HUDEP-2 (cell line): Measurements from ENCODE around the gene TAPT1.
"Not testable (repeated sequence)": the region's sequence is repeated elsewhere in the genome, so short reads cannot be mapped to it uniquely, and the experiment has no call there.

Source experiments
- DNase-seq, 76 experiments: peaks; one replicate each; lab custom pipeline; 2025; ENCODE audit not compliant: unreplicated experiment in 76 of 76; lab: John Stamatoyannopoulos, UW

TAPT1 gene

GRCh38 chr4:16218950-16219349, 7.3 kb downstream of the TAPT1 start:
- no peak for DNase-seq

DNA sequence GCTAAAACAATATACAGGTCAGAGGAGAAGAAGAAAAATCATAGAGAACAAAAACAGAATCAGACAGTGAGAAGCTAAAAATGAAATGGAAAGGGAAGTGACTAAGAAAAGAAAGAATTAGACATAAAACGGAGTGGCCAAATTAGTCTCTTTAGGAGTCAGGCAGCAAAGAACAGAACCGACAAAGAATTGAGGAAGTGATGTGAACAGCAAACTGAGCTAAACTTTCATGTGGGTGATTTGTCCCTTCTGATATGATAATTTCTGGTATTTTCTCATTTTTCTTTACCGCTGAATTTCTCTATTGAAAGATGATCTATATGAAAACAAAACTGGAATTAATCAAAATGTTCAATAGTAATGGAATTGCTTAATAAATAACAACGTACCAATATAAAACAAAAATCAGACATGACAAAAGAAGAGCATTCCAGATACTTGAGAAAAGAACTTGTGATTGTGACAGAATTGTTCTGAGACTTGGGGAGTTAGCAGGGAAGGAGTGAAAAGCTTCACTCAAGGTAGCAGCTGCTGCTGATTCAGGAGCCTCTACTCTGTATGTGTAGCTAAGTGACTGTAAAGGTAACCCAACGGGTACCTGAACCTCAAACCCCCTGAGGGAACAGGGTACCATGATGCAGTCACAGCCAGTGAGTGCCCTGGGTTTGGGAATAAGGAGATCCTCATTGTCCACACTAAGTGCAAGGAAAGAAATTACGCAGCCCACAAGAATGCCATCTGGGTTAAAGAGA, 8.8 kb downstream of the TAPT1 start:
- no peak for DNase-seq

GRCh38 chr4:16213121-16213520, 13.2 kb downstream of the TAPT1 start:
- DNase-seq = no peak

DNA sequence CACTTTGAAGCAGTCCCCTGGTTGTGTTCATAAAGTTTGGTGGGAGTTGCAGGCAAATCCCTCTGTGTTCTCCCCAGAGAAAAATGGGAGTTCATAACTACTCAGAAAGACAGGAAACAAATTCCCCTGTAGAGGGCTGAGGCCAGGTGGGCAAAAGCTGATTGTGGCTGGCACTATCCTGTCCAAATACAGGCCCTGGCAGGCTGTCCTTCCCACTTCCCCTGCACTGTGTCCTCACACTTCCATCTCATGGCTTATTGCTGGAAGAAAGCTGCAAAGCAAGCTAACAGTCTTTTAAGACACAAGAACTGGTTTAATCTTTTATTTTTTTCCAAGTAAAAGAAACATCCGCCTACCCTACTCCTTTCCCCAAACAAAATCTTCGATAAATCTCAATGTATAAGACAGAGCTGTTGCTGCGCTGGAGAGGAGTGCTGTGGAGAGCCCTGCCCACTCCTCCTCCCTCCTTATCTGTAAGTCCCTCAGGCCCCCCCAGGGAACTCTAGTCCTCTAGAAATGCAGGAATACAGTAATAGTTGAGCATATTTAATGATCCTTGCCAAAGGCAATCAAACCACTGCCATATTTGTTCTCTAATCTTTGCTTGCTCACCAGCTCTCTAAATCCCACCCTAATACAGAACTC, 14.0 kb downstream of the TAPT1 start:
- no peak for DNase-seq

- DNase-seq = no peak
Measured at GRCh38 chr4:16207409-16207808, 18.9 kb downstream of the TAPT1 start.

DNA sequence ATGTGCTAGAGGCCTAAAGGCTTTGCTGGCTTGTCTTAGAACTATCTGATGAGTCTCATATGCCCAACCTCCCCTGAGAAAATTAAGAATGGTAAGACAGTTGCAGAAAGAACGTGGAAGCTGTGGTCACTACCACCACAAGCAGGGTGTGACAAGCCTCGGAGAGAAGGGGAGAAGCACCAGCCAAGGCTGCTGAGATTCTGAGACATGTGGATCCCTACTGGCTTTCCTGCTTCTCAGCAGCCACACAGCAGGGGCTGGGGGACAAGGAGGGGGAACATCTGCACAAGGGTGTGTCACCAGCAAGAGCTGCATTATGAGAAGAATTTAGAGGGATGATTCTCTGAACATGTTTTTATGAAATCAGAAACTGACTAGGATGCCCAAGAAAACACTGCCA, 19.4 kb downstream of the TAPT1 start:
- no peak for DNase-seq

DNA sequence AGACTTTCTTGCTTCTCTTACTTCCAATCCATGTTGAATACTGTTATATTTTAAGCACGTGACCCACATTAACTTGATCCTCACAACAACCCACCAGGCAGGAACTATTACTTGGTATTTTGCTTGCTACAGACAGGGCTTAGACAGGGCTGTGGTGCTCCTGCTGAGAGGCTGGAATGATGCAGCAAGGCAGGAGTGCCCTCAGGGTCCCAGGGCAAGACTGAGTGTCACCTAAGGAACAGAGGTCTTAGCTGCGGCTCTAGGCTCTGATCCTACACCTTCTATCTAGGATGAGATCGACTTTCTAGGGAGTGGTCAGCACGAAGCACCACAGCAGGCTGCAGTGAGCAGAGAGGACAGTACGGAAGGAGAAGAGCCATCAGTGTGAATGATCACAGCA, 20.0 kb downstream of the TAPT1 start:
- no peak for DNase-seq

GRCh38 chr4:16205298-16206164, 20.7 kb downstream of the TAPT1 start:
- DNase-seq = peak in 10 of 76 experiments; percentile 2 to 30 (median 9)

DNA sequence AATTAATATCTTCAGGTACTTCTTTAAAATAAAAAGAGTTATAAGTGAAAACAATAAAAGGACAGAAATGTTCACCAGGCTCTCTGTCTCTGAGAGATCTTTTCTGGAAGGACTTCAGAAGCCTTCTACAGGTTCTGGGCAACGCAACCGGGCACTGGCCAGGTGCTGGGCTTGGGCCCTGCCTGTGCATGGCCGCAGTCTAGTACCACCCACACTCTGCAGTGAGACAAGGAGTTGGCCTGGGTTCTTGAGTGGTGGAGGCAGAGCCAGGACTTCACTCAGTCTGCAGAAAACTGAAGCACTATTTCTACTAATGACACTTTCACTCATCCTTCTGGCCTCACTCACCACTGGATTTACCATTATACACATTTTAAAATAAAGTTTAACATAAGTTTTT, 21.8 kb downstream of the TAPT1 start:
- DNase-seq = no peak

GRCh38 chr4:16203083-16203482, 23.2 kb downstream of the TAPT1 start:
- DNase-seq = no peak

DNA sequence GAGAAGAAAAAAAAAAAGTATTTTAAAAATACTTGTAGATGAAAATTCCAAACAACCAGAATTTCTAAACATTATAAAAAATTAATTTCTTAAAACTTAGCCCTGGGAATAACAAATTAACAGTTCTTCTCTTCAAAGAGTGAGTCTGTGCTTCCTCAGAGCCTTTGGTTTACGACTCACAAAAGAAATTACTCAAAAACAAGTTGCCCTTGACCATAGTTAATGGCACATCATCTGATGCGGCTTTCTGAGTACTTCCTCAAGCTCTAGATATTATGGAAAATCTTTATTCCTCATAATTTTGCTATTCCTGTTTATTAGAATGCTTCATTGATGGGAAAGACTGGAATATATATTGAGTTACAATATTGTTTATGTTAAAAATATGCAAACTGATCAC, 23.7 kb downstream of the TAPT1 start:
- DNase-seq = no peak

DNA sequence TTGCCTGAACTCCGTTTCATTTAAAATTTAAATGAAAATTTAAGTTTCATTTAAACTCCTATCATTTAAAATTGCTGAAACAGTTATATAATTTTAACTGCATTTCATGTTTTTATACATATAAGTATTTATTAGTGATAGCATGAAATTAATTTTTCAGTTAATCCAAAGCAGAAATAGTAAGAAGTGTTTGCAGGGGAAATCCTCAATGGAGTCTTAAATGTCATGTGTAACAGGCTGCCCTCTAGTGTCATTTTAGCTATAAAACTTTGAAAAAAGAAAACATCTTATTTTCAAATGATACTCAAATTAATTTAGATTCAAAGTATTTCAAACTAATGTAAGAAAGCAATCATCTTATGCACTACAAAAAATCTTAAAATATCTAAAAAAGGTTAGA, 27.2 kb downstream of the TAPT1 start:
- peak in 1 of 76 experiments; percentile 8 for DNase-seq

- no peak for DNase-seq
Measured at GRCh38 chr4:16197876-16198665, 28.2 kb downstream of the TAPT1 start.

DNA sequence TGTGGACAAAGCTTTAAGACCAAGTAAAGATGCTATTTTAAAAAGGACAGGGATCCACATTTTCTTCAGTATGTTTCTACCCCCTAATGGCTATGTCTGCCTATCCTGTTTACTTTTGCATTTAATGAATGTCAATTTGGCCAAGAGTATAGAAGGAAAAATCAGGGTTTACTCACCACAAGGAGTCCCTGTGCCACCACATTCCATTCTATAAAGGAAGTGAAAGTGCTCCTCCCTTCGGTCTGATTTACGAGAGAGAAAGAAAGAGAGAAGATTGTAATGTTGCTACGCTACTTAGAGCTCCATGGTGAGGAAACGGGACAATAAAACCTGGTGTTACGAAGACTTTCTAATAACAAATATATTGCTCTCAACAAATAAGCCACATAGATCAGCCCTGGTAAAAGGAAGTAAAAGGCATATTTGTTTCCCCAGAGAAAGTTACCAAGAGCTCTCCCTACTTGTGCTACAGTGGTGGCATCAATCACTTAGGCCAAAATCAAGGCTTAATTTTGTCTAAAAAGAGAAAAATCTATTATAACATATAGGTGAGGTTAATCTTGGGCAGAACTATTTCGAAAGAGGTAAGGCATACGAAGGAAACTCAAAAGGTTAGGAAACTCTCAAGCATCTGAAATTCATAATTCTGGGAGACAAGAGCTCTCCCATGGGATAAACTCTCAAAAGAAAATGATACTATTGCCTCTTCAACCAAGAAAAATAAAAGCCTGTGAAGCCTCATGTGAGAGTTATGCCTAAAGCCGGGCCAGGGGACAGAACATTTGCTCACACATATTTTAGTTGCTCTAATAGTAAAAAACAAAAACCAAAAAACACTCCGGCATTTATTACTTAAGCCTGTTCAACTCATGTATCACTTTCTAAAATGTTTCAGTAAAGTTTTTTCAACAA, 29.5 kb downstream of the TAPT1 start:
- no peak for DNase-seq

- DNase-seq = no peak
Measured at GRCh38 chr4:16195209-16195608, 31.1 kb downstream of the TAPT1 start.

DNA sequence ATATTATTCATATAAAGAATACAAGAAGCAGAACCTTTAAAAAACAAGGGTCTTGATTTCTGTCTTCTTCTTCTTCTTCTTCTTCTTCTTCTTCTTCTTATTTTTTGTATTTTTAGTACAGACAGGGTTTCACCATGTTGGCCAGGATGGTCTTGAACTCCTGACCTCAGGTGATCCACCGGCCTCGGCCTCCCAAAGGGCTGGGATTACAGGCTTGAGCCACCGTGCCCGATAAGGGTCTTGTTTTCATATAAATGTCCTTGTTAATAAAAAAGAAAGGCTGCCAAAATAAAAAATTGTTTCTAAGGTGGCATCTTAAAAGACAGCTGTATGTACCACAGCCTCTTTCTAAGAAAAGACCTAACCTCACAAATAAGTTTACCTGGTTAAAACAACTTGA, 31.5 kb downstream of the TAPT1 start:
- DNase-seq = not testable (repeated sequence)

GRCh38 chr4:16194214-16194613, 32.1 kb downstream of the TAPT1 start:
- no peak for DNase-seq

DNA sequence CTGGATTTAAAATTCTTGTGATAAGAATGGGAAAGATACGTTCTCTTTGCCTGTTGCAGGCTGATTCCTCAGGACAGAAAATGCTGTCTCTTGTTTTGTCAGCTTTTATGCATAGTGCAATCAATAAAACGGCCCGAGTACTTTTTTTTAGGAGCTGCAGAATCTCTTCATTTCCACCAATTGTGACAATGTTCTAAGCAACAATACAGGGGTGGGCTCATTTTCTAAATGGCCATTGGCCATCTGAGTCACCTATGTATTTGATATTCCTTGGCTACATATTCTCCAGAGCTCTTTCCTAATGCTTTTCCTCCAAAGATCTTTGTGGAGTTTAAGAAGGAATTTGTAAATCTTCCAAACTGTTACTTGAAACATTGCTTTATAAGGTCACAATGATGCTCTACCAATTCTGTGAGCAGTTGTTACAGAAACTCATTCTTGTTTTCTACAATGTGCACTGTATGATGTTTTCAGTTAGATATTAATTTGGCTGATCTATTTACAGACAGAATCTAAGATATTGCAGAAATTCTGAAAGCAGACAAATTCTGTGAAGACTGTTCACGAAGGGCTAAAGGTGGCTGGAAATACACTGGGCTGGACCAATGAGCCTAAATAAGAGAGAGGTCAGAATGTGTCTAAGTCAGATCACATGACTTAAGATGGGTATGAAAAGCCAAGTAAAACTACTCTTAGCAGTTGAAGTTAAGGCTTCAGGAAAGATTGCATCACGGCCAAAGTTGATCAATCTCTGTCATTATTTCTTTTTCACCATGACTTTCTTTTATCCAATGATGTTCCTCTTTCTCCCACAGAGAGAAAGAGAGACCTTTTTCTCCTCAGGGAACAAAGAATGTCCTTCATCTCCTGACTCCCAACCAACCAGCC, 33.4 kb downstream of the TAPT1 start:
- no peak for DNase-seq

DNA sequence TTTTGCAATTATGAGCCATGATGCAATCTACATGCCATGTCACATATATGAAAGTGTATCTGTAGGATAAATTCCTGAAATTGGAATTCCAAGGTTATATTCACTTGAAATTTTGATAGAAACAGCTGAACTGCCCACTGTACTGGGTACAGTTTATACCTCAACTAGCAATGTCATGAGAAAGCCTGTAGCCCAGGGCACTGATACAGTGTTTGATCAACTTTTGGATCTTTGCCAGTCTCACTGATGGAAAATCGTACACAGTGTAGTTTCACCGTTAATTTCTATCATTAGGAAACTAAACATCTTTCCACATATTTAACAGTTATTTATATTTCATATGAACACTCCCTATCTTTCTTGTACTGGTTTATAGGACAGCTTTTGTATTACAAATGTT, 34.2 kb downstream of the TAPT1 start:
- DNase-seq = no peak
